HG03558 (cell line): ENCODE results near the gene TIMM44.

Source experiments
- ATAC-seq: cut with Tn5 transposase; IDR thresholded peaks from one replicate; pipeline ENCODE4 v1.9.1; 2021; ENCODE audit warnings: moderate number of reproducible peaks; ENCODE audit not compliant: unreplicated experiment; ENCODE audit errors: extremely low read depth

Gene TIMM44

GRCh38 chr19:7883105-7883504 lies 60.4 kb downstream of the TIMM44 start:
- ATAC-seq, result no peak

GRCh38 chr19:7881910-7882309 lies 61.6 kb downstream of the TIMM44 start:
- no peak for ATAC-seq

- no peak for ATAC-seq
Observed at GRCh38 chr19:7879836-7880235, 63.6 kb downstream of the TIMM44 start.

GRCh38 chr19:7879111-7879807 lies 64.2 kb downstream of the TIMM44 start:
- ATAC-seq, result no peak

- ATAC-seq, result no peak
Observed at GRCh38 chr19:7877249-7877836, 66.1 kb downstream of the TIMM44 start.
